EH (cell line): ENCODE data around the gene RHBDD2.
A peak's percentile ranks its signal among the peaks of the same experiment; 100 is the strongest.
"Not testable (repeated sequence)": the region's sequence is repeated elsewhere in the genome, so short reads cannot be mapped to it uniquely, and the experiment has no call there.

Experiments
- DNase-seq: peaks from one replicate; pipeline ENCODE4 v3.0.0-alpha.2; 2015; ENCODE audit warnings: low read depth

RHBDD2 gene

GRCh38 chr7:75889223-75889825 lies 10.5 kb downstream of the RHBDD2 start:
- DNase-seq: no peak

- DNase-seq: peak; percentile 69
These were observed 11.0 kb downstream of the RHBDD2 start for GRCh38 chr7:75889826-75890225.

- not testable (repeated sequence) for DNase-seq
These were observed 12.4 kb downstream of the RHBDD2 start for GRCh38 chr7:75891237-75891636.

- DNase-seq: no peak
These were observed 13.1 kb downstream of the RHBDD2 start for GRCh38 chr7:75891815-75892411.

- DNase-seq: peak; percentile 27
These were observed 13.9 kb downstream of the RHBDD2 start for GRCh38 chr7:75892634-75893272.

- DNase-seq: no peak
These were observed 18.0 kb downstream of the RHBDD2 start for GRCh38 chr7:75896803-75897327.

GRCh38 chr7:75900617-75901315 lies 21.9 kb downstream of the RHBDD2 start:
- DNase-seq: no peak

- DNase-seq: peak; percentile 58
These were observed 27.2 kb downstream of the RHBDD2 start for GRCh38 chr7:75905785-75906604.

- no peak for DNase-seq
These were observed 28.3 kb downstream of the RHBDD2 start for GRCh38 chr7:75906991-75907667.

- DNase-seq: not testable (repeated sequence)
These were observed 28.8 kb downstream of the RHBDD2 start for GRCh38 chr7:75907668-75908039.

- DNase-seq: no peak
These were observed 30.8 kb downstream of the RHBDD2 start for GRCh38 chr7:75909521-75910132.

- DNase-seq: not testable (repeated sequence)
These were observed 32.4 kb downstream of the RHBDD2 start for GRCh38 chr7:75911186-75911585.

- no peak for DNase-seq
These were observed 34.6 kb downstream of the RHBDD2 start for GRCh38 chr7:75913437-75913836.

- no peak for DNase-seq
These were observed 35.4 kb downstream of the RHBDD2 start for GRCh38 chr7:75914169-75914654.

- DNase-seq: peak; percentile 89
These were observed 36.0 kb downstream of the RHBDD2 start, which contains the start of gene POR for GRCh38 chr7:75914655-75915415. POR (plus strand) TSS chr7:75915155; CDS start chr7:75954002, 38,847 bp downstream.

- peak; percentile 43 for DNase-seq
These were observed 36.8 kb downstream of the RHBDD2 start for GRCh38 chr7:75915416-75916156.

GRCh38 chr7:75916259-75916658 lies 37.4 kb downstream of the RHBDD2 start:
- no peak for DNase-seq

GRCh38 chr7:75916685-75917634 lies 38.1 kb downstream of the RHBDD2 start:
- no peak for DNase-seq
